Activated CD8-positive, alpha-beta memory T cell treated with anti-CD3 and anti-CD28 coated beads, Interleukin-2, amount 50 U/mL, for 1 hour (primary cell): ENCODE data around the gene CCDC110.

Source experiments
- DNase-seq: peaks from one replicate; pipeline ENCODE4 v3.0.0-alpha.2; 2020; ENCODE audit errors: extremely low read depth

The CCDC110 gene

GRCh38 chr4:185472103-185472542, 590 bp upstream of the CCDC110 start:
- DNase-seq, result no peak

DNA sequence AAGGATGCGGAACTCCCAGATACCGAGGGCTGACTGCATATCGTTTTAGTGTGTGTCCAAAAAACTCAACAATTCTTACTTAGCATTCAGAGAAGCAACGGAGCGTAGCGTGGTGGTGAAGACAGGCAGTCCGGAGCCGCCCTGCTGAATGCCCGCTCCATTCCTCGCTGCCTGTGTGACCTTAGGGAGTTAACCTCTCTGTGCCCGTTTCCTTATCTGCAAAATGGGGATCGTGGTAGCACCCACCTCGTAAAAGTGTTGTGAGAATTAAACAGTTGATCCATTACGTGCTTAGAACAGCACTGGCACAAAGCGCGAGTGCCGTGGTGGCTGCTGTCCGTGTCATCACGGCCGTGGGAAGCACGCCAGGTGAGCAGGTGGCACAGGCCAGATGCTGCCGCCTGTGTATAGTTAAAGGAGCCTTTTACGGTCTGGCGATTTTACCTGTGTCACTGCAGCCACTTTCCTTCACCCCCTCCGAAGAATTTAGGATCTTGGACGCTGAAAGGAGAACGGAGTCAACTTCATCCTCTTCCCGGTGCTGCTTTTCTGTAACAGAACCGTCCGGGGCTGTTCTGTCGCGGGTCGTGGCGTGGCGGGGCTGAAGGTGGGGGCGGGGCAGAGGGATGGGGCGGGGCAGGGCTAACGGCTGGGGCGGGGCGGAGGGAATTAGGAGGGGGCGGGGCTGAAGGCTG, 885 bp downstream of the CCDC110 start:
- DNase-seq, result no peak

DNA sequence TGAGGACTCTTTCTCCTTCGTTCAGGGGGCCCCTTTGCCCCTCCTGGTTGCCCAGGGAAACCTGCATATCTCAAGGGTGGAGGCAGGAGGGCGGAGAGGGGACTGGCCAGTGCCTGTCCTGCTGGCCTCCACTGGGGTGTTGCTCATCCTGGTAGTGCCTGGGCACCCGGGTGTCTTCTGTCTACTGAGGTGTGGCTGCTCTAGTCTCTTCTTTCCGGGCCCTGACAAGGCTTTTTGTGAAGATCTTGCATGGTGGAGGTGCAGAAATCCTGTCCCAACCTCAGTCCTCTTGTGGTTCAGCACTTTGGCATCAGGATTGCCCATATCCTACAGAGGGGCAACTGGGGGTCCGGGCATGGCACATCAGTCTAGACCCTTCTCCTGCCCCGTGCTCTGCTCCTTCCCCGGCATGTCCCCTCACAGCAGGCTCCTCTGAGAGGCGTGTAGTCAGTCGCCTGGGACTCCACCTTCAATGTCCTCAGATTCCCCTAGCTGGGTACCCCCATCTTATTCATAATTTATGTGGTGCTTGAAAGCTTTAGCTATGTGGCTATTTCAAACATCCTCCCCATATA, 1.9 kb downstream of the CCDC110 start:
- no peak for DNase-seq

DNA sequence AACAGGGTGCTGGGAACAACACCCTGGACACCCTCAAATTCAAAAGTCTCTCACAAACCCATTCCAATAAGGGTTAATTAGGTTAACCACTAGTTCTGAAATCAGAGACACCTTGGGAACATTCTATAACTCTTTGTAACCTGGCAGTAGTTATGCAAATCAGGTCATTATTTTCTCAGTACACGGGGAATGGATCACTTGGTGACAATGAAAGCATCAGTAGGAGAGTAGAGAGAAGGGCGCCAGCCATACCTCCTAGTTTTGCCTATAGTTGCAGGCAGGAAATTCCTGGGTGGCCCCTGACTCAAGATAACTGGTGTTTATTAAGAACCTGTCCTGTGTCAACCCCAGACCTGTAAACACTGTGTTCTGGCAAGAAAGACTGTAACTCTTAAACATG, 2.5 kb downstream of the CCDC110 start:
- no peak for DNase-seq

DNA sequence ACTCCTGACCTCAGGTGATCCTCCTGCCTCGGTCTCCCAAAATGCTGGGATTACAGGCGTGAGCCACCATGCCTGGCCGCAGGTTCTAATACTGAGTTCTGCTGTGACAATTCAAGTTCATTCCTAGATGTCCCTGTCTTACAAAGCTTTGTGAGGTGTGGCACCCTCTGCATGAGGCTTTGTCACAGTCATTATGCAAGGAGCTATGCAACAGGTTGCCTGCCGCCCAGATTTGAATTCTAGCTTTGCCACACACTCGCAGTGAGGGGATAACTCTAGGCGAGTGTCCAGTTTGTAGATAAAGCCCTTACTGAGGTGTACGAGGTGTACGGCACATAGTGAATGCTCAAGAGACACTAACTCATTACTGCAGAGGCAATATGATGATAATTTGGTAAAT, 3.5 kb downstream of the CCDC110 start:
- DNase-seq, result no peak

- no peak for DNase-seq
Observed at GRCh38 chr4:185467101-185467500, 4.4 kb downstream of the CCDC110 start.

- no peak for DNase-seq
Observed at GRCh38 chr4:185465707-185466106, 5.8 kb downstream of the CCDC110 start.

- no peak for DNase-seq
Observed at GRCh38 chr4:185464887-185465286, 6.6 kb downstream of the CCDC110 start.

GRCh38 chr4:185464183-185464582, 7.3 kb downstream of the CCDC110 start:
- no peak for DNase-seq

- no peak for DNase-seq
Observed at GRCh38 chr4:185463541-185463940, 8.0 kb downstream of the CCDC110 start.

DNA sequence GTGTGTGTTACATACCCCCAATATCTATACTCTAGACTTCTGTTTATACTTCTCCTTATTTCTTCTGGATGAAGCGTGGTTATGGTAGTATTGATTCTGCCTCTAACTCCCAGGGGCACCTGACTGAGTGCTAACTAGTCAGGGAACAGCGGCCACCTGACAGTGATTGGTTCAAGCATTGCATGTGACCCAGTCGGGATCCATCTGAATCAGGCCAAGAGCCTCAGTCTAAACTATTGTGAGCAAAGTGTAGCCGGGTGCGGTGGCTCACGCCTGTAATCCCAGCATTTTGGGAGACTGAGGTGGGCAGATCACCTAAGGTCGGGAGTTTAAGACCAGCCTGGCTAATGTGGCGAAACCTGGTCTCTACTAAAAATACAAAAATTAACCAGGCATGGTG, 10.0 kb downstream of the CCDC110 start:
- no peak for DNase-seq

DNA sequence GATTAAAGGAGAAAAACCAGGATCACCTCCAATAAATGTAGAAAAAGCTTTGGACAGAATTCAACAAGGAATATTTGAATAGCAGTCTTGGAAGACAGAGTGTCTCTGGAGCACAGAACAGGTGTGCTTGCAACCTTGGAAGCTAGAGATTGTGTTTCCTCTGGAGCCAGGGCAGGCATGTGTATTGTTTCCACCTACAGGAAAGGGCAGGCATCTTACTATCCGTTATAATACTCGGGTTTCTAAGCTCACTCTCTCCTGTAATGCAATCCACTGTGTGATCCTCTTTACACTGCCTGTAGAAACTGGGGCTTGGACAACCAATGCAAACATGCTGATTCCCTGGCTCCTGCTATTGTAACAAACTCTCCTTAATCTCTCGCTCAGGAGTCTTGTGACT, 14.4 kb downstream of the CCDC110 start:
- no peak for DNase-seq

DNA sequence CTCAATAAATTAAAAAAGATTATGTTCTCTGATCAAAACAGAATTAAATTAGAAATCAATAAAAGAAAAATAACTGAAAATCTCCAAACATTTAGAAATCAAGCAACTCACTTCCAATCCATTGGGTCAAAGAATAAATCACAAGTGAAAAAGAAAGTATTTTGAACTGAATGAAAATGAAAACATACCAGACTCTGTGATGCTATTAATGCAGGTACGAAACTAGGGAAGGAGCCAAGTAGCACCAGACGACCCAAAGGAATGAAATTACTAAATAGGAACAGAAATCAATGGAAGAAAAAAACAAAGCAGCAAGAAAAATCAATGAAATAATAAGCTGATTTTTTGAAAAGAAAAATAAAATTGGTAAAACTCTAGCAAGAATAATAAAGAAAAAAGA, 15.4 kb downstream of the CCDC110 start:
- DNase-seq, result no peak

GRCh38 chr4:185445209-185445608, 26.3 kb downstream of the CCDC110 start:
- DNase-seq, result no peak

DNA sequence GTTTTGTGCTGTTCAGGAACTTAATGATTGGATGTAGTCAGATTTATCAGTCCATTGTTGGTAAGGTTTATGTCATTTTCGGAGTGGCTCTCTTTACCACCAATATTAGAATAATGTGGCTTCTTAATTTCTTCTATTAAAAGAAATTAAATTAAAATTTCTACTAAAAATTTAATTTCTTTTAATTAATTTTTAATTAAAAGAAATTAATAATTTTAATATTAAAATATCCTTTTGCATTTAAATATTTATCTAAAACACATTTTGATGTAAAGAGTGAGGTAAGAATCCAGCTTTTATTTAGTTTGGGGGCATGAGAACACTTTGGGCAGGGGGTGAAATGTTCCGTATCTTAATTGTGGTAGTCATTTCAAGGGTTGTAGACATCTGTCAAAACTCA, 30.1 kb downstream of the CCDC110 start:
- DNase-seq, result no peak

- no peak for DNase-seq
Observed at GRCh38 chr4:185437809-185438208, 33.7 kb downstream of the CCDC110 start.

GRCh38 chr4:185435466-185435865, 36.1 kb downstream of the CCDC110 start:
- no peak for DNase-seq

GRCh38 chr4:185429660-185430059, 41.9 kb downstream of the CCDC110 start:
- no peak for DNase-seq

GRCh38 chr4:185426960-185427688, 44.4 kb downstream of the CCDC110 start:
- no peak for DNase-seq

DNA sequence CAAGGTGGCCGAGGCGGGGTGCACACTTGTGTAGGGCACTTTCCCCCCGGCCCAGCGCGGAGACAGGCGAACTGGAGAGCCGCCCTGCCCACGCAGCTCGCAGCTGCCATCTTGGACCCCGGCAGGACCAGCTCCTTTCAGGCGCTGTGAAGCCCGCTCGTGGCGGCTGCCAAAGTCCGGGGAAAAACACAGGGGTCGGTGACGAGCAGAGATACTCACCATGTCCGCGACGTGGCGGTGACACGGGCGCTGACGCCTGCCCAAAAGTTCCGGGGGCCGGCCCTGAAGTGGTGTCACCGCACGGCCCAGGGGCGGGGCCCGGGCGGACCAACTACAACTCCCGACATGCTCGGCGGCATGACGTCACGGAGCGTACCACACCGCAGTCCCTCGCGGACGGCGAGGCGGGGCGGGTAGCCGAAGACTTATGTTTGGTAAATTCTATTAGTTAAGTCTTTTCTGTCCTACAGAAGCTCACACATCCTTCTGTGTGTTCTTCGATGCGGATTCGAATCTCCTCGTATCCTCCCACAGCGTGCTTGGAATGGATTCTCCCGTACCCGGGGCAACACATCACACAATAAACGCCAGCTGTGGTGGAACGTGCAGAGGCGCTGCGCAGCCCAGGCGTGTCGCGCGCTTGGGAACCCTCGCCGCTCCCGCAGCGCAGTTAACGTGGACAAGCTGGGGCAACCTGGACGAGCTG, 45.7 kb downstream of the CCDC110 start, which contains the start of gene UFSP2:
Gene UFSP2 (minus strand): TSS at position 318 of the 706 bp plus-strand sequence. CDS start 96 bp downstream, at position 222.
- peak; percentile 85 for DNase-seq

DNA sequence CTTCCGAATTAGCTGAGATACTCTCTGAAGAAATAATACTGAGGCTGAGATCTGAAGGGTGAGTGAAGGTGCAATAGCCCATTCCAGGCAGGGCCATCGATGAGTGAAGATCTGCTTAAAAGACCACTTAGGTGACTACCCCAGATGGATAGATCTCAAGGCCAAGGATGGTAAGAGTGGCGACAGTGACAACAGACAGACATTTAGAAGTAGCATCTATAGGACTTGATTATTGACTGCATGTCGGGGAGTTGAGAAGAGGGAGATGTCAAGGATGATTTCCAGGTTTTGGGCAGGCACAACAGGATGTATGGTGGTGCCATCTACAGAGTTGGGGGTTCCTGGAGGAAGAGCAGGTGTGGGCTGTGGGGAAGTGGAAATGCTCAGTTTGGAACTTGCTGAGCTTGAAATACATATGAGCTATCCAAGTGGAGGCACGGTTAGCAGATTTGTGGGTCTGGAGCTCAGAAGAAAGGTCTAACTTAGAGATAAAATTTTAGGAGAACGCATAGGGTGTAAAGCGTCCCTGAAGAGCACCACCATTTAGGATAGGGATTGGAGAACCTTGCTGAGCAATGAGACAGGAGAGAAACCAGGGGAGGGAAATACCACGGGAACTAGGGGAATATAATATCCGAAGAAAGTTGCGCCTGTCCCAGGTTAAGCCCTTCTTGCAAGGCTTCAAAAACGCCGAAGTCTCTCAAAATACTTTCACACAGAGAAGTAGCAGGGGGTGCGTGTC, 46.5 kb downstream of the CCDC110 start:
- no peak for DNase-seq
